ENCODE data around the gene DHFR. TPM values are rescaled to one million over a fixed set of nuclear protein-coding genes. Genes with fewer than 3 reads are reported as not detected.

Gene DHFR
- total RNA-seq, 1 donor from 2014 or later = 14.4 TPM

- peaks cover 2% of the 10 kb centered on the region for H3K36me3 ChIP-seq (ENCODE audit: insufficient read depth, low read length)
- no peak overlapping the region for H3K4me3 Mint-ChIP-seq (ENCODE audit: unreplicated experiment)
- no peak overlapping the region for H3K27ac Mint-ChIP-seq (ENCODE audit: unreplicated experiment)
- no peak overlapping the region for H3K4me2 ChIP-seq (ENCODE audit: low read length)
- H3K27ac ChIP-seq (ENCODE audit: low read depth, low read length) = no peak overlapping the region
- no peaks in the 10 kb centered on the region for H3K79me2 ChIP-seq (ENCODE audit: insufficient read depth, low read length)
- H2AFZ ChIP-seq (ENCODE audit: low read depth, low read length) = no peak overlapping the region
- no peaks in the 10 kb centered on the region for H3K27me3 Mint-ChIP-seq (ENCODE audit: low read depth, unreplicated experiment)
- H3K27me3 ChIP-seq (ENCODE audit: insufficient read depth, low read length) = no peaks in the 10 kb centered on the region
- no peak overlapping the region for H3K9ac ChIP-seq (ENCODE audit: low read length)
- no peaks in the 10 kb centered on the region for H3K4me1 Mint-ChIP-seq (ENCODE audit: low read depth, unreplicated experiment)
- no peak overlapping the region for H3K4me3 ChIP-seq (ENCODE audit: insufficient read depth, low read depth, low read length)
- no peak for FAIRE-seq
- TF ChIP-seq, protein P1, sequence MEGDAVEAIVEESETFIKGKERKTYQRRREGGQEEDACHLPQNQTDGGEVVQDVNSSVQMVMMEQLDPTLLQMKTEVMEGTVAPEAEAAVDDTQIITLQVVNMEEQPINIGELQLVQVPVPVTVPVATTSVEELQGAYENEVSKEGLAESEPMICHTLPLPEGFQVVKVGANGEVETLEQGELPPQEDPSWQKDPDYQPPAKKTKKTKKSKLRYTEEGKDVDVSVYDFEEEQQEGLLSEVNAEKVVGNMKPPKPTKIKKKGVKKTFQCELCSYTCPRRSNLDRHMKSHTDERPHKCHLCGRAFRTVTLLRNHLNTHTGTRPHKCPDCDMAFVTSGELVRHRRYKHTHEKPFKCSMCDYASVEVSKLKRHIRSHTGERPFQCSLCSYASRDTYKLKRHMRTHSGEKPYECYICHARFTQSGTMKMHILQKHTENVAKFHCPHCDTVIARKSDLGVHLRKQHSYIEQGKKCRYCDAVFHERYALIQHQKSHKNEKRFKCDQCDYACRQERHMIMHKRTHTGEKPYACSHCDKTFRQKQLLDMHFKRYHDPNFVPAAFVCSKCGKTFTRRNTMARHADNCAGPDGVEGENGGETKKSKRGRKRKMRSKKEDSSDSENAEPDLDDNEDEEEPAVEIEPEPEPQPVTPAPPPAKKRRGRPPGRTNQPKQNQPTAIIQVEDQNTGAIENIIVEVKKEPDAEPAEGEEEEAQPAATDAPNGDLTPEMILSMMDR (IDR thresholded peaks at IDR 0.05; ENCODE audit: insufficient read depth, low read depth, low read length) = no peak
- TF ChIP-seq EZH2 (IDR thresholded peaks at IDR 0.05; ENCODE audit: insufficient read depth, low read length) = no peak
- no peaks in the 10 kb centered on the region for H3K4me1 ChIP-seq (ENCODE audit: insufficient read depth, low read length)
- DNase-seq (ENCODE audit: low read depth) = no peak
- no peaks in the 10 kb centered on the region for H4K20me1 ChIP-seq (ENCODE audit: insufficient read depth, low read length)
- no peaks in the 10 kb centered on the region for H3K36me3 Mint-ChIP-seq (ENCODE audit: low read depth, unreplicated experiment)
- H3K9me3 ChIP-seq (ENCODE audit: insufficient read depth, low read depth, low read length) = no peaks in the 10 kb centered on the region
- H3K9me3 Mint-ChIP-seq (ENCODE audit: unreplicated experiment) = no peaks in the 10 kb centered on the region
Measured at GRCh38 chr5:80632700-80633099, 22.1 kb downstream of the DHFR start.

DNA sequence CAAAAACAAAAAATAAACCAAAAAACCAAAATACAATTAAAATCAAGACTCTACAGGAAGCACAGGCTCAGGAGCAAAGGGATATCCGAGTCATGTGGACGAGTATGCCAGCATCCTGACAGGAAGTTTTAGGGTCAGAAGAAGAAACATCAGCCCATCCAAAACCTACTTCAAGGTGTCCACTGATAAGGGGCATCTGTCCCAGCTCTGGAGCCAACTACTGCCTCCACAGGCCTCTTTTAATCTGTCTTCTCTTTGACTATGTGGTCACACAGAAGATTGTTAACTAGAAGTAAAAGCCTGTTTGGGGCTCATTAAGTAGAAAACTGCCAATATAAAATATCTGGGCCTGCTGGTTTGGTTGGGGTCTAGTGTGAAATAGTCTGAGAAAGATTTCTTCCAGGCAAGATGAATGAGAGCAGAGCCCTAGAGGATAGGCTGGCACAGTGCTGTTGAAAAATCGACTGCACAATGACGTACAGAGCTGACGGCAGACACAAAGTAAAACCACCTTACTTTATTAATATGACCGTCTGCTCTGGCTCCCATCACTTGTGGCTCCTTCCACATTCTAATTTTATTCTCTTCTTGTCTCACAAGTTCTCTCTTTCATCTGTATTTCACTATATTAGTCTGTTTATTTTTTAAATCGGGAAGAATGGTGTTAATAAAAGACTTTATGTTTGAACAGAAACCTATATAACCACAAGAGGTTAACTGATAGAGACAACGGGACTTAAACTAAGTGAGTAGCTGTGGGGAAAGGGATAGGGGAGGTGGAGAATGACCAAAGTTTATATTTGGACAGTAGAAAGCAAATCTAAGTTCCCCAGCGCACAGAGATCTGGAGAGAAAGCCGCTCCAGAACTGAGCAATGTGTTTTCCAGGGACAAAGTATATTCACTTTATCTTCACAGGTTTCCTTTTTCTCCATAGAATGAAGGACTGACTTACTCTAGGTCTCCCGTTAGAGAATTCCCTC, 23.2 kb downstream of the DHFR start:
- no peaks in the 10 kb centered on the region for H3K27me3 Mint-ChIP-seq (ENCODE audit: low read depth, unreplicated experiment)
- Histone ChIP-seq H3K9ac (ENCODE audit: low read length) (no peak overlapping the region), H4K20me1 (ENCODE audit: insufficient read depth, low read length) (no peaks in the 10 kb centered on the region), H3K36me3 (ENCODE audit: insufficient read depth, low read length) (no peaks in the 10 kb centered on the region), H3K4me2 (ENCODE audit: low read length) (no peak overlapping the region), H3K27ac (ENCODE audit: low read depth, low read length) (no peak overlapping the region), H3K9me3 (ENCODE audit: insufficient read depth, low read depth, low read length) (no peaks in the 10 kb centered on the region), H3K79me2 (ENCODE audit: insufficient read depth, low read length) (no peaks in the 10 kb centered on the region), H3K27me3 (ENCODE audit: insufficient read depth, low read length) (no peaks in the 10 kb centered on the region), H3K4me3 (ENCODE audit: insufficient read depth, low read depth, low read length) (no peak overlapping the region), H3K4me1 (ENCODE audit: insufficient read depth, low read length) (no peaks in the 10 kb centered on the region), H2AFZ (ENCODE audit: low read depth, low read length) (no peak overlapping the region)
- no peak for TF ChIP-seq EZH2 (IDR thresholded peaks at IDR 0.05; ENCODE audit: insufficient read depth, low read length)
- TF ChIP-seq, protein P1 (IDR thresholded peaks at IDR 0.05; ENCODE audit: insufficient read depth, low read depth, low read length) = no peak
- no peak overlapping the region for H3K4me3 Mint-ChIP-seq (ENCODE audit: unreplicated experiment)
- no peaks in the 10 kb centered on the region for H3K36me3 Mint-ChIP-seq (ENCODE audit: low read depth, unreplicated experiment)
- DNase-seq (ENCODE audit: low read depth) (no peak), FAIRE-seq (no peak)
- no peaks in the 10 kb centered on the region for H3K4me1 Mint-ChIP-seq (ENCODE audit: low read depth, unreplicated experiment)
- no peaks in the 10 kb centered on the region for H3K9me3 Mint-ChIP-seq (ENCODE audit: unreplicated experiment)
- peak overlapping the region; percentile 5 for H3K27ac Mint-ChIP-seq (ENCODE audit: unreplicated experiment)

- H3K27ac Mint-ChIP-seq (ENCODE audit: unreplicated experiment) = no peak overlapping the region
- Histone ChIP-seq H3K9me3 (ENCODE audit: insufficient read depth, low read depth, low read length) (no peaks in the 10 kb centered on the region), H2AFZ (ENCODE audit: low read depth, low read length) (no peak overlapping the region), H3K4me3 (ENCODE audit: insufficient read depth, low read depth, low read length) (no peak overlapping the region), H3K4me2 (ENCODE audit: low read length) (no peak overlapping the region), H3K9ac (ENCODE audit: low read length) (no peak overlapping the region), H3K27ac (ENCODE audit: low read depth, low read length) (no peak overlapping the region), H3K4me1 (ENCODE audit: insufficient read depth, low read length) (no peaks in the 10 kb centered on the region), H3K79me2 (ENCODE audit: insufficient read depth, low read length) (no peaks in the 10 kb centered on the region), H3K27me3 (ENCODE audit: insufficient read depth, low read length) (no peaks in the 10 kb centered on the region), H3K36me3 (ENCODE audit: insufficient read depth, low read length) (no peaks in the 10 kb centered on the region), H4K20me1 (ENCODE audit: insufficient read depth, low read length) (no peaks in the 10 kb centered on the region)
- no peaks in the 10 kb centered on the region for H3K27me3 Mint-ChIP-seq (ENCODE audit: low read depth, unreplicated experiment)
- TF ChIP-seq, protein P1 (IDR thresholded peaks at IDR 0.05; ENCODE audit: insufficient read depth, low read depth, low read length) = no peak
- TF ChIP-seq EZH2 (IDR thresholded peaks at IDR 0.05; ENCODE audit: insufficient read depth, low read length) = no peak
- H3K4me1 Mint-ChIP-seq (ENCODE audit: low read depth, unreplicated experiment) = no peaks in the 10 kb centered on the region
- no peak for DNase-seq (ENCODE audit: low read depth)
- H3K9me3 Mint-ChIP-seq (ENCODE audit: unreplicated experiment) = no peaks in the 10 kb centered on the region
- no peak for FAIRE-seq
- peaks cover 2% of the 10 kb centered on the region for H3K36me3 Mint-ChIP-seq (ENCODE audit: low read depth, unreplicated experiment)
- H3K4me3 Mint-ChIP-seq (ENCODE audit: unreplicated experiment) = no peak overlapping the region
Measured at GRCh38 chr5:80629281-80629680, 25.5 kb downstream of the DHFR start.

Measured in astrocyte (in vitro differentiated cells and primary cell).